NCI-H69 (cell line): ENCODE data around the gene GOLT1A.

Source experiments
- DNase-seq: peaks from one replicate; lab custom pipeline; 2025; lab: John Stamatoyannopoulos, UW

Gene GOLT1A

GRCh38 chr1:204191456-204191855, 22.3 kb downstream of the GOLT1A start:
- DNase-seq, result no peak

DNA sequence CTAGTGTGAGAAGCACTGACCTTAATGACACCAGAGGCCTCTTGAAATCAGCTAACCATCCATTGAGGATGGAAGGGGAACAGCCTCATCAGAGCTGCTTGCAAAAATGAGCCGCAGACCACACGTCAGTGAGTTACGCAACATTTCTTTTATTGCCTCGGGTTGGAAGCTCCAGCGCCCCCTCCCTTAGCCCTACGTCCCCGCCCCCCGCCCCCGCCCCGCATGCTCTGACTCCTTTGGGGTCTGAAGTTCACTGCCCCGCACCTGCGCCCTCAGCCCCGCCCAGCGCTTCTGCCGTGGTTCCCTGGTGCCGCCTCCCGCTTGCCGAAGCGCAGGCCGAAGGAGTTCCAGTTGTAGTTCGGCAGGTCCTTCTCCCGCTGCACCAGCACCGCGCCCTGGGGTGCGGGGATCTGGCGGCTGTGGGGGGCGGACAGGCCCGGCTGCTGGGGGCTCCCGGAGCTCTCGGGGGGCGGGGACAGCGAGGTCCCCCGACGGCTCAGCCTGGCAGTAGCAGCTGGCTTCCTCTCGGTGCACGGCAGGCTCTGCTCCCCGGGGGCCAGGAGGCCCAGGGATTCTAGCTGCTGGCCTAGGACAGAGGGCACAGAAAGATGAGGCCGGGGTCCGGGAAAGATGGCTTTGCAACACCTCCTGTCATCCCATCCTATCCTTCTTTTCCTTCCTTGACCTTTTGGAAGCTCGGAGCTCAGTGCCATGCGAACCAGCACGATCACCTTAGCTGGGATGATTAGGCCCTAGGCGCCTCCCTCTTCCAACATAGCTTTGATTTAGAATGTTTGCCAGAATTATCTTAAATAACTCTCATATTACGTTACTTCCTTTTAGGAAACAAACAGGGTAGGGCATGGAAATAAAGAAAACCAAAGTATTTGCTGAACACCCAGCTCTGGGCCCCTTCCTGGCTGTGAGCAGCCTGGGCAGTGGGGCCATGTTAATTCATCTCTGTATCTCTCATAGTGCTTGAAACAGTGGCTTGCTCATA, 23.3 kb downstream of the GOLT1A start:
- DNase-seq, result peak; percentile 58

- no peak for DNase-seq
These were observed 24.7 kb downstream of the GOLT1A start for GRCh38 chr1:204188959-204189639.

DNA sequence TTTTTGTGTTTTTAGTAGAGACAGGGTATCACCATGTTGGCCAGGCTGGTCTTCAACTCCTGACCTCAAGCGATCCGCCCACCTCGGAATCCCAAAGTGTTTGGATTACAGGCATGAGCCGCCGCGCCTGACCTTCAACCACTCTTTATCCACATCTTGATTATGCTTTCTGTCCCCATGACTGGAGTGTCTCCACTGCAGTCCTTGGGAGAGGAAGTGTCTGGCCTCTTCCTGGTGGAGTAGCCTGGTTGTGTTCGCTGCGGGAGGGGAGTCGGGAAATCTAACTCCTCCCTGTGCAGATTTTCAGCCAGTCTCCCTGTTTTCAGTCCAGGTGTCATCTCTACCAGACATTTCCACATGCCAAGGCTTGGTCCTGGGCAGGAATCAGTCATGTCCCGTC, 27.2 kb downstream of the GOLT1A start:
- no peak for DNase-seq

- no peak for DNase-seq
These were observed 32.7 kb downstream of the GOLT1A start for GRCh38 chr1:204181116-204181515.

DNA sequence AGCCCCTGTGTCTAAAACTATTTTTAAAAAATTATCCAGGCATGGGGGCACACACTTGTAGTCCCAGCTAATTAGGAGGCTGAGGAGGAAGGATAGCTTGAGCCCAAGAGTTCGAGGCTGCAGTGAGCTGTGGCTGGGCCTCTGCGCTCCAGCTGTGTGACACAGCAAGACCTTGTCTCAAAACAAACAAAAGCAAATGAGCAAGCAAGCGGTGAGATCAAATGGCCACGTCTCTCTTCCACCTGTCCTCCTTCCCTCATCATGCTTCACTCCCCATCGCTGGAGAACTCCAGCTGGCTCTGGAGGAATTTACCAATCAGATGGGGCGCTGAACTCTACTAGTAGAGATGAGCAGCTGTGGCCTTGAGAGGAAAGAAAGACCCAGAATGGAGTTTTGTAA, 33.7 kb downstream of the GOLT1A start:
- peak; percentile 13 for DNase-seq

- no peak for DNase-seq
These were observed 35.1 kb downstream of the GOLT1A start for GRCh38 chr1:204178487-204179281.

DNA sequence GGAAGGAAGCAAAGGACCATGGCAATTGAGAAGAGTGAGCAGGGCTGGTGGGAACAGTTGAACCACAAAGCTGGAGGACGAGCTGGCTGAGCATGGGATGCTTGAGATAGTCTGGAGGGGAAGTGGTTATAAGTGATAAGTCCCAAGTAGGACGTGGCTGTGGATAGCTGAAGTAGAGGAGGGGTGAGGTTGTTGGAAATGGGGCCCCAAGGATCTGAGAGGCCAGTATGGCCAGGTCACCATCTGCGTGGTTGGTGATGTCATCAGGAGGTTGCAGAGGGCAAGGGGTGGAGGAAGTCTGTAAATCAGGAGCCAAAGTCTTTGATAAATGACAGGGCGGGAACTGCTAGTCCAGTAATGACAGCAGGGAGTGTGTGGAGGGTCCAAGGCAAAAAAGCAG, 36.7 kb downstream of the GOLT1A start:
- DNase-seq, result no peak

DNA sequence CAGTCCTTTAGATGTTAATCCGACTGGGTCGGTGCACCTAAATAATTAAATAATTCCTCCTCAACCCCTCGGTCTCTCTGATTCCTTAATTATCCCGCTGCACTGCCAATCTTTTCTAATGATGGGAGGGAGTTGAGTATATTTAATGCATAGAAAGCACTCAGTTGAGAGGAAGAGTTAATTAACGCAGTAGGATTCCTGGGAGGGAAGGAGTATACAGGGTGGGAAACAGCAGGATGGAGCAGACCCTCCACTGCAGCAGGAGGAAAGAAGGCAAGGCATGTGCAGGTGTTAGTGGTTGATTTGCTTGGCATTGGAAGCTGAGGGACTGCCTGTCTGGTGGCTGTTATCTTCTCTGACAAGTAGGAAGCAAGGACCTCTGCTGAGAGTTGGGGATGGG, 37.7 kb downstream of the GOLT1A start:
- DNase-seq, result peak; percentile 41

GRCh38 chr1:204174958-204175357, 38.8 kb downstream of the GOLT1A start:
- no peak for DNase-seq

DNA sequence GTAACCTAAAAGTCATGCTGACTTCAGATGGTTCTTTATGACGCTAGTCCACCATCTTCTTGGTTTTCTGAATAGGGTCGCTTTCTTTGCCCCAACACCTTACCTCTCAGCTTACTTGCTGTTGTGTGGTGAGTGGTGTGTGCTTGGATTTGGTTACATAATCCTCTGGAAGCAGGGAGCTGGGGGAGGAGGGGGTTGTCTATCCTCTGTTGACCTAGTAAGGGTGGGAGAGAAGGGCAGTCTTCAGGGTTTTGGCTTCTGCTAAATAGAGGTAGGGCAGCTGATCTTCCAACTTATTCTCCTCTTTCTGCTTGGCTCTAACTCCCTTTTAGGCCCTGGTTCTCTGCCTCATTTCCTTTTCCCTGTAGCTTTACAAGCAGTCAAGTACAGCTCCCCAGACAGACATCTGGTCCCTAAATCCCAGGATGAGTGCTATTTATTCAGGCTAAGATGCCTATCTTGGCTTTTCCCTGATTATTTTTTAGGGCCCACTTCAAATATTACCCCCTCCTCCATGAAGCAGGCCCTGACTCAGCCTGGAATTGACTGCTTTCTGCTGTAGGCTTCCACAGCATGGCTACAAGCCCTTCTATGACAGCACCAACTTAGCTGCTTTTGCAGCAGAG, 41.3 kb downstream of the GOLT1A start:
- DNase-seq, result no peak

- no peak for DNase-seq
These were observed 42.0 kb downstream of the GOLT1A start for GRCh38 chr1:204171751-204172178.

DNA sequence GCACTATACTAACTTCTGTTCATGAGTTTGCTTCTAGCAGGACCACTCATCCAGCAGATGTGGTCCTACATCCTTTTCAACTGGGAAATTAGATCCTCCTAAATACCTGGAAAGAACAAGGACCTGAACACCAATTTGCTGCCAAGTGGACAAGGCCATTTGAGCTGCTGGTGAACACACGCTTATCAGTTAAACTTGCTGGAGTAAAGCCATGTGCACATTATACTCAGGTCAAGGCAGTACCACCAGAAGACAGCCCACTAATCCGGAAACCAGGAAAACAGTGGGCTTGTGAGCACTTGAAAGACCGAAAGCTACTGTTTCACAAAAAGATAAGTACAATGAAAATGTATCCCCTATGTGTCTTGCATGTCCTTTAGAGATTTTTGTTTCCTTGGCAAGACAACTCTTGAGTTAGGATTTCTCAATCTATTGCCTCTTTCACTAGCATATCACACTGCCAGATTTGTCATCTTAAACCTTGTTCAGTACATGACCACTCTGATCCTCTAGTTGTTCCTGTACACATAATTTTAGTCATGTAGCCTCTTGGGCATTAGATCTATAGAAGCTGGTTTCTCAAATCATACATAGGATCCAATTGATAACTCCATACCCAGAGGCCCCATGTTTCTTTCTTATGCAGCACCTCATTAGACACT, 43.2 kb downstream of the GOLT1A start:
- DNase-seq, result no peak

GRCh38 chr1:204169858-204170257, 43.9 kb downstream of the GOLT1A start:
- DNase-seq, result no peak

DNA sequence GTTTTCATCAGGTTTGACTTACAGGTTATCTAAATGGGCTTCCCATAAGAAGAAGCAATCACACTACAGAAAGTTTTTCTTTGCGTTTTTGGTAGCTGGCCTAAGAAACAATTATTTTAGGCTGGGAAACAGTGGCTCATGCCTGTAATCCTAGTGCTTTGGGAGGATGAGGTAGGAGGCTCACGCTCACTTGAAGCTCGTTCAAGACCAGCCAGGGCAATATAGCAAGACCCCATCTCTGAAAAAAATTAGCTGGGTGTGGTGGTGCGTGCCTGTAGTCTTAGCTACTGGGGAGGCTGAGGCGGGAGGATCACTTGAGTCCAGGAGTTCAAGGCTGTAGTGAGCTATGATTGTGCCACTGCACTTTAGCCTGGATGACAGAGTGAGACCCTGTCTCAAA, 46.1 kb downstream of the GOLT1A start:
- DNase-seq, result no peak

GRCh38 chr1:204166219-204166618, 47.6 kb downstream of the GOLT1A start, which contains the start of gene REN:
REN (minus strand) TSS chr1:204166337; CDS start chr1:204166293, 44 bp downstream.
- DNase-seq, result no peak

GRCh38 chr1:204162494-204163074, 51.2 kb downstream of the GOLT1A start:
- peak; percentile 88 for DNase-seq

DNA sequence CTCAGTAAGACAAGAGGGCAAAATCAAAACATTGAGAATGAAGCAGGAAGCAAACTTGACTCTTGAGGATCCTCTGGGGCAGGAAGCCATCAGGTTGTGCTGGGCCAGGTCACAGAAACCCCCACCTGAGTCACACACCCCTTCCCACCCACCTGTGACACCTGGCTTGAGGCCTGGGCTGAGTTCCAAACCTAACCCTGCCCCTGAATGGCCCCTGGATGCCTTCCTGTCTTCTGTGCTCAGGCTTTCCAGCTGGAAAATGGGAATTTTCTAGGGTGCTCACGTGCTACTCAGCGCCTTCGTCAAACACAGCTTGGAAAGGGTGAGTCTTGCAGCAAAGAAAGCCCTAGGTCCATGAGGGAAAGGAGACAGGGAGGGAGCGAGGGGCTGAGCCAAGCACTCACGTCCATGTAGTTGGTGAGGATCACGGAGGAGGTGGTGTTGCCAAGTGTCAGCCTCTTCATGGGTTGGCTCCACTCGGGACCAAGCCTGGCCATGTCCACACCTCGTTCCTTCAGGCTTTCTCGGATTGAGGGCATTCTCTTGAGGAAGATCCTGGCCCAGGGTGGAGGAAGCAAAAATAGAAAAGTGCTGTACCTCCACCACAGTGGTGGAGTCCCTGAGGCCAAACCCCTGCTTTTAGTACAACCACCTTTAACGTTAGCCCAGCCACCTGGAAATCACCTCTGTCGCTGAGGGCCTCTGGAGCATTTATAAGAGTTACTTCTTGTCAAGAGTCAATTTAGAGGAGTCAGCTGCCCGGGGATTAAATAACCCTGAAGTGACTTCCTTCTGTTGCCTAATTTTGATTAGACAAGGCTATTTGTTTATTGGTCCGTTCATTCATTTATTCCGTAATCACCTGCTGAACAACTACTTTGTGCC, 51.9 kb downstream of the GOLT1A start:
- DNase-seq, result no peak

- DNase-seq, result no peak
These were observed 55.8 kb downstream of the GOLT1A start for GRCh38 chr1:204157962-204158361.

- DNase-seq, result no peak
These were observed 57.9 kb downstream of the GOLT1A start for GRCh38 chr1:204155881-204156280.
